Measurements from ENCODE around the gene CNTLN.

DNA sequence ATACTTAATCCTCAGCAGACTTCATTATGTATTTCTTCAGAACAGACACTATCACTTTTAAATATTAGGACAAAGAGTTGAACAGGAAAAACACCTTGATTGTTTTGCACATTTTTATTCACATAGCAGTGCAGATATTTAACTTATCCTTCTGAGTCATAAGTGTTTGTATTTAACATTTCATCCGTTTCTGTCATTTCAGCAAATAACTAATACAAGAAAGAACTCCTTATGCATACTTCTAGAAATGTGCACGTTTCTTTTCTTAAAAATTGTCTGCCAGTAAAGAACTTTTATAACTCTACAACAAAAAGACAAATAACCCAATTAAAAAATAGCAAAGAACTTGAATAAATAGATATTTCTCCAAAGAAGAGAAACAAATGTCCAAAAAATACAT, 3.3 kb upstream of the CNTLN start:
- TF ChIP-seq CTCF (IDR thresholded peaks at IDR 0.05 in 2 of 3, conservative IDR thresholded peaks at IDR 0.05 in 1 of 3; ENCODE audit: borderline replicate concordance in 1 of 3, insufficient read depth in 1 of 3, low read depth in 2 of 3, low read length in 2 of 3) (no peak), EZH2 (IDR thresholded peaks at IDR 0.05) (no peak), ZFX (IDR thresholded peaks at IDR 0.05) (no peak), EZH2phosphoT487 (IDR thresholded peaks at IDR 0.05; ENCODE audit: borderline replicate concordance) (no peak), SP1 (IDR thresholded peaks at IDR 0.05; ENCODE audit: low read depth) (no peak), REST (IDR thresholded peaks at IDR 0.05; ENCODE audit: low read depth) (no peak), RAD21 (IDR thresholded peaks at IDR 0.05; ENCODE audit: low read depth) (no peak), POLR2A (IDR thresholded peaks at IDR 0.05; ENCODE audit: borderline replicate concordance, extremely low read depth, insufficient read depth, insufficient read length) (no peak), JUND (IDR thresholded peaks at IDR 0.05) (no peak), YY1 (IDR thresholded peaks at IDR 0.05; ENCODE audit: extremely low read depth, insufficient replicate concordance, low read depth, low read length) (no peak), SRF (IDR thresholded peaks at IDR 0.05; ENCODE audit: low read depth) (no peak), CEBPB (IDR thresholded peaks at IDR 0.05; ENCODE audit: low read depth) (no peak)
- TF ChIP-seq, protein P1, sequence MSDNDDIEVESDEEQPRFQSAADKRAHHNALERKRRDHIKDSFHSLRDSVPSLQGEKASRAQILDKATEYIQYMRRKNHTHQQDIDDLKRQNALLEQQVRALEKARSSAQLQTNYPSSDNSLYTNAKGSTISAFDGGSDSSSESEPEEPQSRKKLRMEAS (IDR thresholded peaks at IDR 0.05), result no peak

Data from HCT116 (cell line).